ENCODE data around the gene ZNF45. TPM values are rescaled to one million over a fixed set of nuclear protein-coding genes. Genes with fewer than 3 reads are reported as not detected.

The ZNF45 gene
- total RNA-seq, 1 experiment from 2014 or later = 12.2 TPM

DNA sequence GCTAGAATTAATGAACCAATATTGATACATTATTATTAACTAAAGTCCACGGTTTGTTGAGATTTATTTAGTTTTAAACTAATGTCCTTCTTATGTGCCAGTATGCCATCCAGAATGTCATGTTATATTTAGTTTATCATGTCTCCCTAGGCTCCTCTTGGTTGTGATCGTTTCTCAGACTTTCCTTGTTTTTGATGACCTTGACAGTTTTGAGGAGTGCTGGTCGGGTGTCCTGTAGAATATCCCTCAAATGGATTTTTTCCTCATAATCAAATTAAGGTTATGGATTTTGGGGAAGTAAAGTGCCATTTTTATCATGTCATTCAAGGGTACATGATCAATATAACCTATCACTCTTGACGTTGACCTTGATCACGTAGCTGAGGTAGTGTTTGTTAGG lies 6.1 kb upstream of the ZNF45 start (continued):
- TF ChIP-seq, protein P1, sequence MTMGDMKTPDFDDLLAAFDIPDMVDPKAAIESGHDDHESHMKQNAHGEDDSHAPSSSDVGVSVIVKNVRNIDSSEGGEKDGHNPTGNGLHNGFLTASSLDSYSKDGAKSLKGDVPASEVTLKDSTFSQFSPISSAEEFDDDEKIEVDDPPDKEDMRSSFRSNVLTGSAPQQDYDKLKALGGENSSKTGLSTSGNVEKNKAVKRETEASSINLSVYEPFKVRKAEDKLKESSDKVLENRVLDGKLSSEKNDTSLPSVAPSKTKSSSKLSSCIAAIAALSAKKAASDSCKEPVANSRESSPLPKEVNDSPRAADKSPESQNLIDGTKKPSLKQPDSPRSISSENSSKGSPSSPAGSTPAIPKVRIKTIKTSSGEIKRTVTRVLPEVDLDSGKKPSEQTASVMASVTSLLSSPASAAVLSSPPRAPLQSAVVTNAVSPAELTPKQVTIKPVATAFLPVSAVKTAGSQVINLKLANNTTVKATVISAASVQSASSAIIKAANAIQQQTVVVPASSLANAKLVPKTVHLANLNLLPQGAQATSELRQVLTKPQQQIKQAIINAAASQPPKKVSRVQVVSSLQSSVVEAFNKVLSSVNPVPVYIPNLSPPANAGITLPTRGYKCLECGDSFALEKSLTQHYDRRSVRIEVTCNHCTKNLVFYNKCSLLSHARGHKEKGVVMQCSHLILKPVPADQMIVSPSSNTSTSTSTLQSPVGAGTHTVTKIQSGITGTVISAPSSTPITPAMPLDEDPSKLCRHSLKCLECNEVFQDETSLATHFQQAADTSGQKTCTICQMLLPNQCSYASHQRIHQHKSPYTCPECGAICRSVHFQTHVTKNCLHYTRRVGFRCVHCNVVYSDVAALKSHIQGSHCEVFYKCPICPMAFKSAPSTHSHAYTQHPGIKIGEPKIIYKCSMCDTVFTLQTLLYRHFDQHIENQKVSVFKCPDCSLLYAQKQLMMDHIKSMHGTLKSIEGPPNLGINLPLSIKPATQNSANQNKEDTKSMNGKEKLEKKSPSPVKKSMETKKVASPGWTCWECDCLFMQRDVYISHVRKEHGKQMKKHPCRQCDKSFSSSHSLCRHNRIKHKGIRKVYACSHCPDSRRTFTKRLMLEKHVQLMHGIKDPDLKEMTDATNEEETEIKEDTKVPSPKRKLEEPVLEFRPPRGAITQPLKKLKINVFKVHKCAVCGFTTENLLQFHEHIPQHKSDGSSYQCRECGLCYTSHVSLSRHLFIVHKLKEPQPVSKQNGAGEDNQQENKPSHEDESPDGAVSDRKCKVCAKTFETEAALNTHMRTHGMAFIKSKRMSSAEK (CRISPR knock-in tag; IDR thresholded peaks at IDR 0.05; ENCODE audit: borderline replicate concordance) = no peak
- TF ChIP-seq, protein P2, sequence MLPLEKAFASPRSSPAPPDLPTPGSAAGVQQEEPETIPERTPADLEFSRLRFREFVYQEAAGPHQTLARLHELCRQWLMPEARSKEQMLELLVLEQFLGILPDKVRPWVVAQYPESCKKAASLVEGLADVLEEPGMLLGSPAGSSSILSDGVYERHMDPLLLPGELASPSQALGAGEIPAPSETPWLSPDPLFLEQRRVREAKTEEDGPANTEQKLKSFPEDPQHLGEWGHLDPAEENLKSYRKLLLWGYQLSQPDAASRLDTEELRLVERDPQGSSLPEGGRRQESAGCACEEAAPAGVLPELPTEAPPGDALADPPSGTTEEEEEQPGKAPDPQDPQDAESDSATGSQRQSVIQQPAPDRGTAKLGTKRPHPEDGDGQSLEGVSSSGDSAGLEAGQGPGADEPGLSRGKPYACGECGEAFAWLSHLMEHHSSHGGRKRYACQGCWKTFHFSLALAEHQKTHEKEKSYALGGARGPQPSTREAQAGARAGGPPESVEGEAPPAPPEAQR (CRISPR knock-in tag; IDR thresholded peaks at IDR 0.05) = no peak
- TF ChIP-seq ZNF416 (CRISPR knock-in tag; IDR thresholded peaks at IDR 0.05) (no peak), SMAD3 (CRISPR knock-in tag; IDR thresholded peaks at IDR 0.05; ENCODE audit: borderline replicate concordance) (no peak), CREB1 (CRISPR knock-in tag; IDR thresholded peaks at IDR 0.05) (no peak), RORB (CRISPR knock-in tag; IDR thresholded peaks at IDR 0.05) (no peak)
- TF ChIP-seq, protein P3, sequence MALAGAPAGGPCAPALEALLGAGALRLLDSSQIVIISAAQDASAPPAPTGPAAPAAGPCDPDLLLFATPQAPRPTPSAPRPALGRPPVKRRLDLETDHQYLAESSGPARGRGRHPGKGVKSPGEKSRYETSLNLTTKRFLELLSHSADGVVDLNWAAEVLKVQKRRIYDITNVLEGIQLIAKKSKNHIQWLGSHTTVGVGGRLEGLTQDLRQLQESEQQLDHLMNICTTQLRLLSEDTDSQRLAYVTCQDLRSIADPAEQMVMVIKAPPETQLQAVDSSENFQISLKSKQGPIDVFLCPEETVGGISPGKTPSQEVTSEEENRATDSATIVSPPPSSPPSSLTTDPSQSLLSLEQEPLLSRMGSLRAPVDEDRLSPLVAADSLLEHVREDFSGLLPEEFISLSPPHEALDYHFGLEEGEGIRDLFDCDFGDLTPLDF (CRISPR knock-in tag; IDR thresholded peaks at IDR 0.05) = no peak
- TF ChIP-seq, protein P4, sequence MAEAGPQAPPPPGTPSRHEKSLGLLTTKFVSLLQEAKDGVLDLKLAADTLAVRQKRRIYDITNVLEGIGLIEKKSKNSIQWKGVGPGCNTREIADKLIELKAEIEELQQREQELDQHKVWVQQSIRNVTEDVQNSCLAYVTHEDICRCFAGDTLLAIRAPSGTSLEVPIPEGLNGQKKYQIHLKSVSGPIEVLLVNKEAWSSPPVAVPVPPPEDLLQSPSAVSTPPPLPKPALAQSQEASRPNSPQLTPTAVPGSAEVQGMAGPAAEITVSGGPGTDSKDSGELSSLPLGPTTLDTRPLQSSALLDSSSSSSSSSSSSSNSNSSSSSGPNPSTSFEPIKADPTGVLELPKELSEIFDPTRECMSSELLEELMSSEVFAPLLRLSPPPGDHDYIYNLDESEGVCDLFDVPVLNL (CRISPR knock-in tag; IDR thresholded peaks at IDR 0.05; ENCODE audit: borderline replicate concordance, low read depth) = no peak

DNA sequence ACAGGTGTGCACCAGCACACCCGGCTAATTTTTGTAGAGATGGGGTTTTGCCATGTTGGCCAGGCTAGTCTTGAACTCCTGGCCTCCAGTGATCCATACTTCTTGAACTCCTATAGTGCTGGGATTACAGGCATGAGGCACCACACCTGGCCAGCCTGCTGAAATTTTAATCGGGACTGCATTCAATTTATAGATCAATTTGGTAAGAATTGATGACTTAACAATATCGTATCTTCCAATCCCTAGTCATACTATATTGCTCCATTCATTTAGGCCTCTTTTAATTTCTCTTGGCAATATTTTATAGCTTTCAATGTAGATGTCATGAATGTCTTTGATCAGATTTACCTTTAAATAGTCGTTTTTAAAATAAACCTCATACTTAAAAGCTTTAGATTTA lies 5.6 kb upstream of the ZNF45 start:
- POLR2A ChIA-PET = no interaction called here
- Mint-ChIP-seq H3K36me3 (peaks cover 6% of the 10 kb centered on the region; the same call in 1 of the 2 replicates), H3K27me3 (ENCODE audit: low read depth) (peaks cover 53% of the 10 kb centered on the region), H3K9me3 (peaks cover 68% of the 10 kb centered on the region), H3K27ac (no peak overlapping the region), H3K4me1 (no peaks in the 10 kb centered on the region), H3K4me3 (no peak overlapping the region)
- CTCF ChIA-PET = interaction anchor here (1.5 kb wide), 1 partner anchor 10 kb away, joined by 5 read pairs; the partner anchor contains the start of gene ZNF221
- no peak for DNase-seq (ENCODE audit: low spot score)
- TF ChIP-seq, protein P5, sequence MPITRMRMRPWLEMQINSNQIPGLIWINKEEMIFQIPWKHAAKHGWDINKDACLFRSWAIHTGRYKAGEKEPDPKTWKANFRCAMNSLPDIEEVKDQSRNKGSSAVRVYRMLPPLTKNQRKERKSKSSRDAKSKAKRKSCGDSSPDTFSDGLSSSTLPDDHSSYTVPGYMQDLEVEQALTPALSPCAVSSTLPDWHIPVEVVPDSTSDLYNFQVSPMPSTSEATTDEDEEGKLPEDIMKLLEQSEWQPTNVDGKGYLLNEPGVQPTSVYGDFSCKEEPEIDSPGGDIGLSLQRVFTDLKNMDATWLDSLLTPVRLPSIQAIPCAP (CRISPR knock-in tag; IDR thresholded peaks at IDR 0.05) = no peak
- TF ChIP-seq NFYB (CRISPR knock-in tag; conservative IDR thresholded peaks at IDR 0.05; ENCODE audit: low read depth) (no peak), RELA (CRISPR knock-in tag; IDR thresholded peaks at IDR 0.05; ENCODE audit: borderline replicate concordance) (no peak), TEAD4 (CRISPR knock-in tag; IDR thresholded peaks at IDR 0.05) (no peak), NR3C1 (CRISPR knock-in tag; conservative IDR thresholded peaks at IDR 0.05; ENCODE audit: low read depth) (no peak), CBFB (CRISPR knock-in tag; IDR thresholded peaks at IDR 0.05; ENCODE audit: low read depth) (no peak)
- TF ChIP-seq, protein P4 (CRISPR knock-in tag; IDR thresholded peaks at IDR 0.05; ENCODE audit: borderline replicate concordance, low read depth) = no peak
- TF ChIP-seq, protein P6, sequence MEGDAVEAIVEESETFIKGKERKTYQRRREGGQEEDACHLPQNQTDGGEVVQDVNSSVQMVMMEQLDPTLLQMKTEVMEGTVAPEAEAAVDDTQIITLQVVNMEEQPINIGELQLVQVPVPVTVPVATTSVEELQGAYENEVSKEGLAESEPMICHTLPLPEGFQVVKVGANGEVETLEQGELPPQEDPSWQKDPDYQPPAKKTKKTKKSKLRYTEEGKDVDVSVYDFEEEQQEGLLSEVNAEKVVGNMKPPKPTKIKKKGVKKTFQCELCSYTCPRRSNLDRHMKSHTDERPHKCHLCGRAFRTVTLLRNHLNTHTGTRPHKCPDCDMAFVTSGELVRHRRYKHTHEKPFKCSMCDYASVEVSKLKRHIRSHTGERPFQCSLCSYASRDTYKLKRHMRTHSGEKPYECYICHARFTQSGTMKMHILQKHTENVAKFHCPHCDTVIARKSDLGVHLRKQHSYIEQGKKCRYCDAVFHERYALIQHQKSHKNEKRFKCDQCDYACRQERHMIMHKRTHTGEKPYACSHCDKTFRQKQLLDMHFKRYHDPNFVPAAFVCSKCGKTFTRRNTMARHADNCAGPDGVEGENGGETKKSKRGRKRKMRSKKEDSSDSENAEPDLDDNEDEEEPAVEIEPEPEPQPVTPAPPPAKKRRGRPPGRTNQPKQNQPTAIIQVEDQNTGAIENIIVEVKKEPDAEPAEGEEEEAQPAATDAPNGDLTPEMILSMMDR (IDR thresholded peaks at IDR 0.05) = no peak
- TF ChIP-seq, protein P7, sequence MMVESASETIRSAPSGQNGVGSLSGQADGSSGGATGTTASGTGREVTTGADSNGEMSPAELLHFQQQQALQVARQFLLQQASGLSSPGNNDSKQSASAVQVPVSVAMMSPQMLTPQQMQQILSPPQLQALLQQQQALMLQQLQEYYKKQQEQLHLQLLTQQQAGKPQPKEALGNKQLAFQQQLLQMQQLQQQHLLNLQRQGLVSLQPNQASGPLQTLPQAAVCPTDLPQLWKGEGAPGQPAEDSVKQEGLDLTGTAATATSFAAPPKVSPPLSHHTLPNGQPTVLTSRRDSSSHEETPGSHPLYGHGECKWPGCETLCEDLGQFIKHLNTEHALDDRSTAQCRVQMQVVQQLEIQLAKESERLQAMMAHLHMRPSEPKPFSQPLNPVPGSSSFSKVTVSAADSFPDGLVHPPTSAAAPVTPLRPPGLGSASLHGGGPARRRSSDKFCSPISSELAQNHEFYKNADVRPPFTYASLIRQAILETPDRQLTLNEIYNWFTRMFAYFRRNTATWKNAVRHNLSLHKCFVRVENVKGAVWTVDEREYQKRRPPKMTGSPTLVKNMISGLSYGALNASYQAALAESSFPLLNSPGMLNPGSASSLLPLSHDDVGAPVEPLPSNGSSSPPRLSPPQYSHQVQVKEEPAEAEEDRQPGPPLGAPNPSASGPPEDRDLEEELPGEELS (CRISPR knock-in tag; IDR thresholded peaks at IDR 0.05) = no peak
- no peak for ATAC-seq

Data from WTC11 (cell line).